ENCODE results near the gene PGA5. TPM values are rescaled to one million over a fixed set of nuclear protein-coding genes. Genes with fewer than 3 reads are reported as not detected.
A peak's percentile ranks its signal among the peaks of the same experiment; 100 is the strongest.
"Not testable (repeated sequence)": the region's sequence is repeated elsewhere in the genome, so short reads cannot be mapped to it uniquely, and the experiment has no call there.

The PGA5 gene
- total RNA-seq, 1 experiment from 2014 or later: not detected

DNA sequence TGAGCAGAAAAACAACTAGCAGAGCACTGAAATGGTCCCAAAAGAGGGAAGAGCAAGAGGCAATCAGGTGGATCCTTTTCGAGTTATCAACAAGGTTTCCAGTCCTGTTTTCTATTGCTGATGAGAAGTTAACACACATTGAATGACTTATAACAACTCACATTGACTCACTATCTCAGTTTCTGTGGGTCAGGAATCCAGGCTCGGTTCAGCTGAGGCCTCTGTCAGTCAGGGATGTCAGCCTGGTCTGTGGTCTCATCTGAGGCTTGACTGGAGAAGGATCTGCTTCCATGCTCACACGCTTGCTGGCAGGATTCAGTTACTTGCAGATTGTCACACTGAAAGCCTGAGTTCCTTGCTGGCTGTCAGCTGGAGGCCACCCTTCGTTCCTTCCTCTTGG is 3.8 kb upstream of the PGA5 start:
- H3K4me3 ChIP-seq (ENCODE audit: low read depth, low read length); H3K4me1 ChIP-seq; H3K9me3 Mint-ChIP-seq (ENCODE audit: unreplicated experiment); H3K27me3 Mint-ChIP-seq (ENCODE audit: insufficient read depth, unreplicated experiment); H3K27me3 ChIP-seq (replicated peaks; ENCODE audit: control insufficient read depth, insufficient read depth, low read length); CTCF ChIA-PET; H3K4me1 Mint-ChIP-seq (ENCODE audit: low read depth, unreplicated experiment); BruUV-seq (replicated peaks); H3K27ac Mint-ChIP-seq (ENCODE audit: unreplicated experiment); intact Hi-C loops (cut with micrococcal nuclease; ENCODE audit: unreplicated experiment); POLR2A ChIA-PET; H3K36me3 ChIP-seq (ENCODE audit: control insufficient read depth, insufficient read depth, low read length); H3K9me3 ChIP-seq; H3K4me3 Mint-ChIP-seq (ENCODE audit: unreplicated experiment); DNase-seq; H3K36me3 Mint-ChIP-seq (ENCODE audit: insufficient read depth, unreplicated experiment): not testable (repeated sequence)

DNA sequence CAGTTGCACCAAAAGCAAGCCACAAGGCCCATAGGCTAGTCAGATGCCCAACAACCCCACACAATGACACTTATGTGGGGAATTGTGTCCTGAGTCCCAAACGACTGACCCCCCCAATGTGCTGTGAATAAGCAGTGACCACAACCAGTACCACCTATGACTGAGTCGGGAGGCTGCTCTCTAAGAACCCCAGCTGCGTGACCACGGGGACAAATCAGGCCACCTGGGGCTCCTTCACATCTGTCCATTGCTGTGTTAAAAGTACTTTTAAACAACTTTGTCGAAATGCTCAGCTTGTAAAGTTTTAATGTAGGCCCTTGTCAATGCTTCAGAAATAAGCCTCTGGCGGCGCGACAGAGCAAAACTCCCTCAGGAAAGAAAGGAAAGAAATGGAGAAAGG is 687 bp upstream of the PGA5 start:
- H3K9me3 Mint-ChIP-seq (ENCODE audit: unreplicated experiment); H3K27me3 ChIP-seq (replicated peaks; ENCODE audit: control insufficient read depth, insufficient read depth, low read length); H3K4me1 ChIP-seq; H3K4me3 Mint-ChIP-seq (ENCODE audit: unreplicated experiment); POLR2A ChIA-PET; H3K27ac Mint-ChIP-seq (ENCODE audit: unreplicated experiment); intact Hi-C loops (cut with micrococcal nuclease; ENCODE audit: unreplicated experiment); CTCF ChIA-PET; BruUV-seq (replicated peaks); H3K9me3 ChIP-seq; H3K36me3 Mint-ChIP-seq (ENCODE audit: insufficient read depth, unreplicated experiment); H3K4me1 Mint-ChIP-seq (ENCODE audit: low read depth, unreplicated experiment); H3K36me3 ChIP-seq (ENCODE audit: control insufficient read depth, insufficient read depth, low read length); H3K27me3 Mint-ChIP-seq (ENCODE audit: insufficient read depth, unreplicated experiment); H3K4me3 ChIP-seq (ENCODE audit: low read depth, low read length): not testable (repeated sequence)
- peak in 1 of 2 experiments; percentile 8 for DNase-seq

DNA sequence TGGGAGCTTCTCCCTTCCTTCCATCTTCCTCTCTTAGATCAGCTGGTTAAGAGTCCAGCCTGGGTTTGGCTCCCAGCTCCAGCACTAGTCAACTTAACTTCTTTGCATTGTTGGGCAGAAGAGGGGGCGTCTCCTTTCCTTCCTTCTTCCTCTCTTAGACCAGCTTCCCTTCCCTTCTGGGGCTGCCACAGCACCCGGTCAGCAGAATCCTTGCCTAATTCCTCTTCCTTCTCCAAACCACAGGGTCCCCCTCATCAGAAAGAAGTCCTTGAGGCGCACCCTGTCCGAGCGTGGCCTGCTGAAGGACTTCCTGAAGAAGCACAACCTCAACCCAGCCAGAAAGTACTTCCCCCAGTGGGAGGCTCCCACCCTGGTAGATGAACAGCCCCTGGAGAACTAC is 551 bp downstream of the PGA5 start:
- H3K4me3 ChIP-seq (ENCODE audit: low read depth, low read length); intact Hi-C loops (cut with micrococcal nuclease; ENCODE audit: unreplicated experiment); H3K4me1 ChIP-seq; H3K27me3 Mint-ChIP-seq (ENCODE audit: insufficient read depth, unreplicated experiment); H3K27ac Mint-ChIP-seq (ENCODE audit: unreplicated experiment); CTCF ChIA-PET; H3K4me3 Mint-ChIP-seq (ENCODE audit: unreplicated experiment); H3K36me3 Mint-ChIP-seq (ENCODE audit: insufficient read depth, unreplicated experiment); H3K9me3 ChIP-seq; H3K36me3 ChIP-seq (ENCODE audit: control insufficient read depth, insufficient read depth, low read length); DNase-seq; BruUV-seq (replicated peaks); POLR2A ChIA-PET; H3K27me3 ChIP-seq (replicated peaks; ENCODE audit: control insufficient read depth, insufficient read depth, low read length); H3K4me1 Mint-ChIP-seq (ENCODE audit: low read depth, unreplicated experiment); H3K9me3 Mint-ChIP-seq (ENCODE audit: unreplicated experiment): not testable (repeated sequence)

DNA sequence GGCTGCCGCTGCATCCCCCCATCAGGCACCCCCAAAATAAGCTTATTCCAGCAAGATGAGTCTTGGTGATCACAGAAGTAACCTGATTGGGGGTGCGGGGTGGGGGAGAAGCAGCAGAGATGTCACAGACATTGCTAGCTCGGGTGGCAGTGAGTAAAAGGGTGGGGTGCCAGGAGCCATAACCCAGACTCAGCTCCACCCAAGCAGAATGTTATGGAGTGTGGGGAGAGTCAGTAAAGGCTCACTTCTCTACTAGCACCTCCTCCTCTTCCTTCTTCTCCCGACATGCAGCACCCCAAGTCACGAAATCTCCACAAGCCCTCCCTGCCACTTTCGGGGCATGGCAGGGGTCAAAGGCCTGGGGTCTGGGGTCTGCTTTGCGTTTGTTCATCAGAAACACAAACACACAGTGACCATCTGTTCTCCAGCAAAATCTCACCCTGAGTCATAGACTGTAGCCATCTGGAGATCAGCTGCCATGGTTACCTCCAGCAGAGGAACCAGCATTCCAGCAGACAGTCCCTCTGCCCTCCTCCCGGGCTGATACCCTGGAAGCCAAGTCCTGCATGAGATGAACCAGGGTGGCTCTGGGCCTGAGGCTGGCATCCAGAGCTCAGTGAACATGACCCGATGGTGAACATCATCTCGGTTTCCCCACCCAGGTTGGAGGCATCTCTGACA is 4.4 kb downstream of the PGA5 start:
- H3K27me3 ChIP-seq (replicated peaks; ENCODE audit: control insufficient read depth, insufficient read depth, low read length); H3K36me3 Mint-ChIP-seq (ENCODE audit: insufficient read depth, unreplicated experiment); DNase-seq; POLR2A ChIA-PET; intact Hi-C loops (cut with micrococcal nuclease; ENCODE audit: unreplicated experiment); CTCF ChIA-PET; H3K4me3 ChIP-seq (ENCODE audit: low read depth, low read length); H3K9me3 ChIP-seq; BruUV-seq (replicated peaks); H3K4me3 Mint-ChIP-seq (ENCODE audit: unreplicated experiment); H3K27ac Mint-ChIP-seq (ENCODE audit: unreplicated experiment); H3K4me1 Mint-ChIP-seq (ENCODE audit: low read depth, unreplicated experiment); H3K9me3 Mint-ChIP-seq (ENCODE audit: unreplicated experiment); H3K27me3 Mint-ChIP-seq (ENCODE audit: insufficient read depth, unreplicated experiment); H3K36me3 ChIP-seq (ENCODE audit: control insufficient read depth, insufficient read depth, low read length); H3K4me1 ChIP-seq: not testable (repeated sequence)

DNA sequence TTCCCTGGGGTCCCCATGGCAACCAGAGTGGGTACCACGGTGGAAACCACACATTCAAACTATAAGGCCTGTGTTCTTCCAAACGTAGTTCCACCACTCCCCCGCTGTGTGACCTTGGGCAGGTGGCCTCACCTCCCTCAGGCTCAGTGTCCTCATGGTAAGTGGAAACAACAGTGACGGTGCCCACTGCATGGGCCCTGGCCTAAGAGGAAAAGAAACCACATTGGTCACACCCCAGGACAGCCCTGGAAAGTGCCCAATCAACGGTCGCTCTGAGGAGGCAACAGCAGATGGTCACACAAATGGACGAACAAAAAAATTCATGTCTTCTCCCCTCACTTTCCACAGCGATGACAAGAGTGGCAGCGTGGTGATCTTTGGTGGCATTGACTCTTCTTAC is 7.1 kb downstream of the PGA5 start:
- H3K36me3 ChIP-seq (ENCODE audit: control insufficient read depth, insufficient read depth, low read length); intact Hi-C loops (cut with micrococcal nuclease; ENCODE audit: unreplicated experiment); DNase-seq; H3K9me3 ChIP-seq; H3K9me3 Mint-ChIP-seq (ENCODE audit: unreplicated experiment); H3K4me3 Mint-ChIP-seq (ENCODE audit: unreplicated experiment); H3K4me3 ChIP-seq (ENCODE audit: low read depth, low read length); H3K27ac Mint-ChIP-seq (ENCODE audit: unreplicated experiment); BruUV-seq (replicated peaks); CTCF ChIA-PET; H3K27me3 Mint-ChIP-seq (ENCODE audit: insufficient read depth, unreplicated experiment); H3K36me3 Mint-ChIP-seq (ENCODE audit: insufficient read depth, unreplicated experiment); POLR2A ChIA-PET; H3K4me1 Mint-ChIP-seq (ENCODE audit: low read depth, unreplicated experiment); H3K4me1 ChIP-seq; H3K27me3 ChIP-seq (replicated peaks; ENCODE audit: control insufficient read depth, insufficient read depth, low read length): not testable (repeated sequence)

DNA sequence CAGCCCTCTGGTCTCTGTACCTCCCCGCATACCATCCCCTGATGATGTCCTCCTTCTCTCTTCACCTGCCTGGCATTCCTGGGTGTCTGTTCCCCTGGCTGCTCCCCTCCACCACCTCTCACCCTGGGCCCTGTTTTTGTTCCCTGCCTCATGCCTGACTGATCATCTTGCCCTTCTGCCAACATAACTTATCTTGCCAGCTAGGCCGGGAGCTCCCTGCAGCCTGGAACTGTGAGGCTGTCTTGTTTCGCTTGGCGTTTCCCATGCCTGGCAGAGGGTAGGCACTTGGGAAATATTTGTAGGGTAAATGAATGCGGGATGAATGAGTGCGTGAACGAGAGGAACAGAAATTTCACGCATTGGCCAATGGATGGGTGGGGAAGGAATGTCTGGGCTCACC is 8.2 kb downstream of the PGA5 start:
- intact Hi-C loops (cut with micrococcal nuclease; ENCODE audit: unreplicated experiment); BruUV-seq (replicated peaks); H3K9me3 ChIP-seq; H3K36me3 Mint-ChIP-seq (ENCODE audit: insufficient read depth, unreplicated experiment); H3K4me3 ChIP-seq (ENCODE audit: low read depth, low read length); CTCF ChIA-PET; H3K4me1 ChIP-seq; H3K27me3 Mint-ChIP-seq (ENCODE audit: insufficient read depth, unreplicated experiment); H3K36me3 ChIP-seq (ENCODE audit: control insufficient read depth, insufficient read depth, low read length); H3K4me3 Mint-ChIP-seq (ENCODE audit: unreplicated experiment); H3K27ac Mint-ChIP-seq (ENCODE audit: unreplicated experiment); H3K27me3 ChIP-seq (replicated peaks; ENCODE audit: control insufficient read depth, insufficient read depth, low read length); DNase-seq; H3K9me3 Mint-ChIP-seq (ENCODE audit: unreplicated experiment); H3K4me1 Mint-ChIP-seq (ENCODE audit: low read depth, unreplicated experiment): not testable (repeated sequence)
- POLR2A ChIA-PET: interaction anchor here (0.6 kb wide), 1 partner anchor 107 kb away, joined by 4 read pairs; no protein-coding TSS in a partner anchor

DNA sequence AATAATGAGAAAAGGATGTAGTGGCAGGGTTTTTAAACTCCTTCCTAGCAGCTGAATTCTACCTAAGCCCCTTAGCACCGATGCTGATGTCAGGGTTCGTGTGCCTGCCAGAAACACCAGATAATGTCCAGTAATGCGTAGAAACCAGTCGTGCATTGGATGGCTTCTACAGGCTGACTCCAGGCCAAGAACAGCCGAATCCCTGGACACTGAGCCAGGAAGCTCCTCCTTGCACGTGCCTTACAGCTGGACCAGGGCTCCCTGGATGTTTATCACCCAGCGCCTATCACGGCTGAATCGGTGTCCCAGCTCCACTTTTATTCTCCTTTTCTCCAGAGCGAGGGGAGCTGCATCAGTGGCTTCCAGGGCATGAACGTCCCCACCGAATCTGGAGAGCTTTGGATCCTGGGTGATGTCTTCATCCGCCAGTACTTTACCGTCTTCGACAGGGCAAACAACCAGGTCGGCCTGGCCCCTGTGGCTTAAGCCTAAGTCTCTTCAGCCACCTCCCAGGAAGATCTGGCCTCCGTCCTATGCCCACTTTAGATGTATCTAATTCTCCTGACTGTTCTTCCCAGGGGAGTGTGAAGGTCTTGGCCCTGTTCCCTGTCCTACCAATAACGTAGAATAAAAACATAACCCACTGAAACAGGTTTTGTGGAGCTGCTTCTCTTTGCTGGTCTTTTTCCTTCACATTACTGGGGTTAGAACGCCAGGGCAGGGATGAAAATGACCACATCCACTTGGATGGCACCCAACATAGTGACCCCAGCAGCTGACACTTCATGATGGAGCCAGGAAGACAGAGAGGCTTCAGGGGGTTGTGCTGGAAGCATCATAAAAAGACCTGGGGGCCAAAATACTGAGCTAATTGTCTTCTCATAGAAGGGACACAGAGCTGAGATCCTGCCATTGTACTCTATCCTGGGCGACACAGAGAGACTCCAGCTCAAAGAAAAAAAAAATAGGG is 10.1 kb downstream of the PGA5 start:
- H3K27ac Mint-ChIP-seq (ENCODE audit: unreplicated experiment); H3K4me3 Mint-ChIP-seq (ENCODE audit: unreplicated experiment); H3K4me1 ChIP-seq; H3K9me3 Mint-ChIP-seq (ENCODE audit: unreplicated experiment); intact Hi-C loops (cut with micrococcal nuclease; ENCODE audit: unreplicated experiment); POLR2A ChIA-PET; DNase-seq; H3K27me3 Mint-ChIP-seq (ENCODE audit: insufficient read depth, unreplicated experiment); H3K36me3 ChIP-seq (ENCODE audit: control insufficient read depth, insufficient read depth, low read length); H3K27me3 ChIP-seq (replicated peaks; ENCODE audit: control insufficient read depth, insufficient read depth, low read length); H3K4me1 Mint-ChIP-seq (ENCODE audit: low read depth, unreplicated experiment); H3K9me3 ChIP-seq; BruUV-seq (replicated peaks); H3K36me3 Mint-ChIP-seq (ENCODE audit: insufficient read depth, unreplicated experiment); H3K4me3 ChIP-seq (ENCODE audit: low read depth, low read length): not testable (repeated sequence)
- CTCF ChIA-PET: interaction anchor here (0.6 kb wide), 1 partner anchor 258 kb away, joined by 3 read pairs; the partner anchor contains the start of gene LRRC10B
